NCI-H748 (cell line): ENCODE results near the gene NUP107.
"Not testable (repeated sequence)": the region's sequence is repeated elsewhere in the genome, so short reads cannot be mapped to it uniquely, and the experiment has no call there.

ENCODE experiments used
- DNase-seq: peaks from one replicate; lab custom pipeline; 2025; ENCODE audit not compliant: unreplicated experiment; lab: John Stamatoyannopoulos, UW

Gene NUP107

DNA sequence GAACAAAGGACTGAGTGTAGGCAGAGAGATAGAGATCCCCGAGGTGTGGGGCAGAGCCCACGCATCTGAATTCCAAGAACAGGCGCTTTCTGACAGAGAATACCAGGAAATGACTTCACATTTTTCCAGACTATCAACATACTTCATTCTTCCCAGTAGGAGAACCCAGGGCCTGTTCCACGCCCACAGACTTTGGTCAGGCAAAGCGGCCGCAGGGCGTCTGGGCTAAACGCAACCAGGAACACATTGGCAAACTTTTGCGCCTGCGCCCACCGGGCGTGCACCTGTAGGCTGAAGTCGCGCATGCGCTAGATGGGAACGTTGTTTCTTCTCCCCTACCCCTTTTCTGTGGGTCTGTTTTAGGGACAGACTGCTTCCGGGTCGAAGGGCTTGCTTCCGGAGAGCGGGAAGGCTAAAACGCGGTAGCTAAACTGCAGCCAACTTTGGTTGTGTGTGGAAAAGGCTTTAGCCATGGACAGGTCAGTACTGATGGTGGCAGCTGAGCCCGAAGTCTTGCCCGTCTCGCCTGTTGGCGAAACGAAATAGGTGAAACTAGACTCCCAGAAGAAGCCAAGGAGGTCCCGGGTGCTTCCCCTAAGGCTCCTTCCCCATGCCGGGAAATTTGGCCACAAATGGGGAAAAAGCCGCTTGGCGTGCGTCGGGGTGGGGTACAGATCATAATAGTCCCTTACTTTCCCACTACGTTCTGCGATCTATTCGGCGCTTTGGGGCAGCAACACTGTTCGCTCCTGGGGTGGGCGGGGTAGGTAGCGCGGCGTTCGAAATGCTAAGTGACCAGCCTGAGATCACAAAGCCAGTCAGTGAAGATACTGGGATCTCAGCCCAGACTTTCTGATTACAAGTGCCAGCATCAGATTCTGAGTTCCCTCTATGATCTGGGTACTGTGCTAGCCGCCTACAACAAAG lies at the start of gene NUP107:
NUP107 (plus strand) TSS at position 384 of the 927 bp plus-strand sequence; CDS start at position 472, 88 bp downstream.
- DNase-seq: peak; percentile 99

DNA sequence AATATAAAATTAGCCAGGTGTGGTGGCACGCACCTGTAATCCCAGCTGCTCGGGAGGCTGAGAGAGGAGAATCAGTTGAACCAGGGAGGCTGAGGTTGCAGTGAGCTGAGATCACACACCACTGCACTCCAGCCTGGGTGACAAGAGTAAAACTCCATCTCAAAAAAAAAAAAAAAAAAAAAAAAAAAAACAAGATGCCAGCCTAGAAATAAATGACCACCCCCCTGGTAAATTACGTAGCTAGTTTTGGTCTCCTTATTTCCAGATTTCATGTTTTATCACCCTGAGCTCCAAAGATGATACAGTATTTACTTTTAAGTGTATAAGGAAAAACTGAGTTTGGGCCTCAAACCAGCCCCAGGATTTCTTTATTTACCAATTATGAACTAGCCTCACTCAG lies 49.3 kb upstream of the NUP107 start:
- DNase-seq: not testable (repeated sequence)

DNA sequence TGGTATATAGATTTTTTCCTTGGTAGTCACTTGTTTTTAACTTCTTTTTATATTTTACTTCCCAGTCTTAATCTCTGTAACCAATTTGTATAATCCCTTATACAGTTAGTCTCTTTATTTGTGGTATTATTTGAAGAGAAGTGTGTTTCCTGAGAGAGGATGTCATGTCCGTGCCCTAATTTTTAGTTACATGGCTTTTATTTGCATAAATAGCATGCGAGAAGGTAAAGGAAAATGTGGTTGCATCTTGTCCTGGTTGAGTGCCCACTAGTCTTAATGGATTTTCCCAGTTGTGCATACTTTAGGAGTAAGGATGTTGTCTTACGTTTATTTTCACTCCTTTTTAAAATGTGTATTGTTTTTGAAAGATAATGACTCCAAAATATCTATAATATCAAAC lies 48.6 kb upstream of the NUP107 start:
- no peak for DNase-seq

DNA sequence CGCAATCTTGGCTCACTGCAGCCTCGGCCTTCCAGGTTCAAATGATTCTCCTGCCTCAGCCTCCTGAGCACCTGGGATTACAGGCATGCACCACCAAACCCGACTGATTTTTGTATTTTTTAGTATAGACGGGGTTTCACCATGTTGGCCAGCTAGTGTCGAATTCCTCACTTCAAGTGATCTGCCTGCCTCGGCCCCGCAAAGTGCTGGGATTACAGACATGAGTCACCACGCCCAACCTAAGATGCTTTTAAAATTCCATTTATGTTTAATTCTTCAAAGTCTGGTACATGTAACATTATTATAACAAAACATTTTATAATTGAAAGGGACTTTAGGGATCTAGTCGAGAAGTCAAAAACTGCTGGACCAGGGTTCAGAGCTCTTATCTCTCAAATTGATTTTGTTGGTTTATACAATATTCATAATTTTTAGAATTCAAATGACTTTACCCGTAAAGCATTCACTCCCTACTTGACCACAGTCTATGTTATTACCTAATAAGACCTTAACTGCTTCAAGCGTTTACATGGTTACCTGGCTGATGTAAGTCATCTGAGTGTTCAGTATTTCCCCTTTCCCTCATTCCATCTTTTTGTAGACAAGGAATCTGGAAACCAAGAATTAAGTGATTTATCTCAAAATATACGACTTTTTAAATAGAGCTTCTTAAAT lies 47.9 kb upstream of the NUP107 start:
- no peak for DNase-seq

DNA sequence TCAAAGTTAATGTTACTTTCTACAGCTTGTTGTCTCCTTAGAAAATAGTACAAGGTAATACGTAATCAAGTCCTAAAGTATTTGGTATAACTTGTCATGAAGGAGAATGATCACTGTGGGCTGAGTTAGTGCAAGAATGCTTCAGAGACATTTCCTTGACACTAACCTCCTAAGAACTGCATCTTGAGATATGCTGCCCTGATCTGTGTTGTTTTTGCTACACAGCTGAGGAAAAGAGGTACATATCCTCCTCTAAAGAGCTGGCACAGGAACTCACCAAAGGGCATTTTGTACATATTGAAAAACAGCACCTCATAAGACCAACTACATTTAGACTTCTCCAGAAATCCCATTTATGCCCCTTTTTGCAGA lies 47.4 kb upstream of the NUP107 start:
- no peak for DNase-seq

DNA sequence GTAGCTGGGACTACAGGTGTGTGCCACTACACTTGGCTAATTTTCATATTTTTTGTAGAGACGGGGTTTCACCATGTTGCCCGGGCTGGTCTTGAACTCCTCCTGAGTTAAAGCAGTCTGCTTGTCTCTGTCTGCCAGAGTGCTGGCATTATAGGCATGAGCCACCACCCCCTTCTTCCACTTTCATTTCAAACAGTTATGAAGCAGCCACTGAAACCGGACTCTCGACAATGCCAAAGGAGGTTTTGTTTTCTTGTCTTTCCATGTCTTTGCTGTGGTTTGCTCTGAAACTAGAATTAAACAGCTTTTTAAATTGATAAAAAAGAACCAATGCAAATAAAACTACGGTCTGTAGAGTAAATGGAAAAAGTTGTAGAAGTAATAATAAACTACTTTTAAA lies 45.6 kb upstream of the NUP107 start:
- no peak for DNase-seq

DNA sequence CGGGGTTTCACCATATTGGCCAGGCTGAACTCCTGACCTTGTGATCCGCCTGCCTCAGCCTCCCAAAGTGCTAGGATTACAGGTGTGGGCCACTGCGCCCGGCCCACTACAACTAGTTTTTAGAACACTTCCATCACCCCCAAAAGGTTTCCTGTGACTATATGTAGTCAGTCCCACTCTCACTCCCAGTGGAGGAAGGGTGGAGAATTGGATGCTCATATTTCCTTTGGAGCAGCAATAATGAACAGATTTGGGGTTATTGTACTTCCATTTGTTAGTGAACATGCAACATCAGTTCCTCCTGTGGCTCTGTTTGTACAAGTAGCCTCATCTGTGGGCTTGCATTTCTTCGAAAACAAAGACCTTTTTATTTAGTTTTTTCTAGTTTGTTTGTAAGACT lies 40.3 kb upstream of the NUP107 start:
- DNase-seq: no peak

DNA sequence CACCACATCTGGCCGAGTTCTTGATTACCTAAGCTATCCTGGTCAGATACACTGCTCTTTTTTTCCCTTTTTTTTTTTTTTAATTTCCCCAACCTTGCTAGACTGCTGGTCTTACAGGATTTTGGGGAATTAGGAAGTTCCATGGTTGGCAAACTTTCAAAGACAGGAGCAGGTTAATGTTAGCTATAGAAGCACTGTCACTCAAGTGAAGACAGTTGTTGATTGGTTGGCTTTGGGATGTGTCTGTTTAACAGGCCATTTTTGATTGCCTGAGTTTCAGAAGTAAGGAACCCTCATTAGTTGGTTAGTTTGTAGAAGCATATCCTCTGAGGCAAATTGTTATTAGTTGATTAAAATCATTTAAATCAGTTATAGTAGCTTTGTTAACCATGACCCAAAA lies 39.3 kb upstream of the NUP107 start:
- no peak for DNase-seq

DNA sequence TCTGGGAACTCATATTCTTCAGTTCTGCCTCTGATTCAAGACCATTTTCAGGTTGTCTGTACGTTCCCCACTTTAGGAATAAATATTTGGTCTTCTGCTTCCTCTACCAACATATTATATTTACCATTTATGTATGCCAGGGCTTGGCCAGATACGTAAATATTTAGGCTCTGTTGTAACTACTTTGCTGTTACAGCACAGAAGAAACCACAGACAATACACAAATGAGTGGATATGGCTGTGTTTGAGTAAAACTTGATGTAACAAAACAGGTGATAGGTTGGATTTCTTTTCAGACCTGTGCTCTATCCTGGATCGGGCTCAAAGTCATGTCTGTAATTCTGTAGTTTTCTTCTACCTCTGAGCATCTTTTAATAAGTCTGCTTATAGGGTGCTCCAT lies 38.6 kb upstream of the NUP107 start:
- no peak for DNase-seq

DNA sequence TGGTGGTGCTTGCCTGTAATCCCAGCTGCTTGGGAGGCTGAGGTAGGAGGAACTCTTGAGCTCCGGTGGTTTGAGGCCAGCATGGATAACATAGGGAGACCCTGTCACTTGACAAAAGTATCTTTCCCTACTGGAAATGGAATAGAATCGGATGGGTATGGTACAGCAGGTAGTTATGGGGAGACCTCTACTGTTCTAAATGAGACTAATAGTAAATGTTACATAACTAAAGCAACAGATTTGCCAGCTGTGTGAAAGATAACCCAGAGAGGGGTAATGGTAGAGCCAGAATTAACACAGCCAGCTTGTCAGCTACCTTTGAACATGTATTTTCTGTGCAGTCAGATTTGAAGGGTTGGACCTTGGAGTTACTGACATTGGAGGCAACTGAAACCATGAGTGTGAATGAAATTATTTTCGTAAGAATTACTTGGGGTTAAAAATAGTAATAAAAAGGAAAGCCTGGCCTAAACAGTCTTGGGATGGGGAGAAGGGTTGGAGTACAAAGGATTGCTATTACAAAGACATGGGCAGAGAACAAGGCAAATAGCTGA lies 21.7 kb upstream of the NUP107 start:
- DNase-seq: peak; percentile 4

DNA sequence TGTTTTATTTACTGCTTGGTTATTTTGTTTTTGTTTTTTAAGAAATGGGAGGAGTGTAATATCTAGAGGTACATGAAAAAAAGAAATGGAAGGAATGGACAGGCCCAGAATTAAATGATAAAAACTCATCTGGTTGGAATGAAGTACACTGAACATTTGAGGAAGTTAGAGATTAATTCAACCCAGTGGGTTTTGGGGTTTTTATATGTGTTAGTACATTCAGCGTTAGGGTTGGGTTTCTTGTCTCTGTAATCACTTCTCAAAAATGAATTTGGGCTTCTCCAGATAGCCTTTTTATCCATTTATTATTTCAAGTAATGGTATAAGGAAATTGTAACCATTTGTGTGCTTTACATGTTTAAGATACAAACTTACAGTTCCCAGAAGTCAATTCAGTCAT lies 19.5 kb upstream of the NUP107 start:
- no peak for DNase-seq

DNA sequence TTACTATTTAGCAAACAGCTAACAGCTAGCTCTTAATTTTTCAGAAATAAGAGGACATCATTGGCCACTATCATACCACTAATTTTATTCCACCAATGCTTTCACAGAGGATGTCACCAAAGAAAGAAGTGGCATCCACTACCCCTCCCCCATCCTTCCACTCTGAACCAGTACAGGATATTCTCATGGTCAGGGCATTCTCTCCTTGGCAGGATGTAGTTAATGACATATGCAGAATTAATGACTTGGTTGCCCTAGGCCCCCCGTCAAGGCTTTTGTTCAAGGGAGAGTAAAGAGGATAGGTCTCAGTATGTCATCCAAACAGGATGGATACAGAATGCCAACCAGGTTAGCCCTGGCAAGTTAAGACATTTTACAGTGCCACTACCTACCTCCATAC lies 18.9 kb upstream of the NUP107 start:
- DNase-seq: peak; percentile 16

DNA sequence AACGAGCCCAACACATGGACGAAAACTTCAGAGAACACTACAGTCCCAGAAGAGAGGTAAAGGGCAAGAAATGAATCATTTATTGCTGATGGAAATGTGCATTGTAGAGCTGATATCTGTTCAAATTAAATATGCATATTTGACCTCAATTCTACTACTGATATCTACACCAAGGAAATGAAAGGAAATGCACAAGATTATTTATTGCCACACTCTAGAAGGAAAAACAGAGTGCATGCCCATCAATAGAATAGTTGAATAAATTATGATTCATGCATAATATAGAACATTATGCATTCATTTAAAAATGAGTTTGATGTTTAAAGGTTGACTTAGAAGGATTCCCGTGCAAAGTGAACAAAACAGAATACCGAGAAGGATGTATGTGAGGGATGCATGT lies 15.6 kb upstream of the NUP107 start:
- no peak for DNase-seq

DNA sequence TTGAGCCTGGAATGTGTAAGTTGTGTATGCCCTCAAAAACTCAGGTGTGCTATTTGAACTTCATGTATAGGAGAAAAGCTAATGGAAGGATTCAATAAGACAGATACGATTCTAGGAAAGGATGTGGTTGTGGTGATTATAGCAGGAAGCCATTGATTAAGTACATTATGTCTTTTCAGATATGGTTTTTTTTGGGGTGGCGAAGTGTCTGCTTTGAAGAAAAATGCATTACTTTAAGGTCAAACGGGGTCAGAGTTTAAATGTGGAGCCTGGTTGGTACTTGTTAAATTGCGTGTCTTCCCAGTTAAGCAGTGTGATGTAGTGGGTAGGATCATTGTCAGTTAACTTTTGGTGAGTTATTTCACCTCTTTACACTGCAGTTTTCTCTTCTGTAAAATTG lies 13.0 kb upstream of the NUP107 start:
- DNase-seq: no peak

DNA sequence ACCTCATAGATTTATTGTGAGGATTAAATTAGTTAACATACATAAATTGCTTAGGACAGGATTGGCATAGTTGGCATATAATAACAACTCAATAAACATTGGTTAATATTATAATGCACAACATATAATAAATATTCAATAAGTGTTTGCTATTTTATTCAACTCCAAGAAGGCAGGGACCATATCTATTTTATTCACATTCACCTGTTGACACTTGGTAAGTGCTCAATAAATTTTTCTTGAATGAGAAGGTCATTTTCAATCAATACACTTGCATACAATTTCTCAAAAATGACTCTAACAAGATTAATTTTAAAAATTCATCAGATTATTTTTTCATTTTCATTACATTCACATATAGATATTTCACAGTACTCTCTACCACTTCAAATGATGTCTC lies 12.4 kb upstream of the NUP107 start:
- DNase-seq: no peak

DNA sequence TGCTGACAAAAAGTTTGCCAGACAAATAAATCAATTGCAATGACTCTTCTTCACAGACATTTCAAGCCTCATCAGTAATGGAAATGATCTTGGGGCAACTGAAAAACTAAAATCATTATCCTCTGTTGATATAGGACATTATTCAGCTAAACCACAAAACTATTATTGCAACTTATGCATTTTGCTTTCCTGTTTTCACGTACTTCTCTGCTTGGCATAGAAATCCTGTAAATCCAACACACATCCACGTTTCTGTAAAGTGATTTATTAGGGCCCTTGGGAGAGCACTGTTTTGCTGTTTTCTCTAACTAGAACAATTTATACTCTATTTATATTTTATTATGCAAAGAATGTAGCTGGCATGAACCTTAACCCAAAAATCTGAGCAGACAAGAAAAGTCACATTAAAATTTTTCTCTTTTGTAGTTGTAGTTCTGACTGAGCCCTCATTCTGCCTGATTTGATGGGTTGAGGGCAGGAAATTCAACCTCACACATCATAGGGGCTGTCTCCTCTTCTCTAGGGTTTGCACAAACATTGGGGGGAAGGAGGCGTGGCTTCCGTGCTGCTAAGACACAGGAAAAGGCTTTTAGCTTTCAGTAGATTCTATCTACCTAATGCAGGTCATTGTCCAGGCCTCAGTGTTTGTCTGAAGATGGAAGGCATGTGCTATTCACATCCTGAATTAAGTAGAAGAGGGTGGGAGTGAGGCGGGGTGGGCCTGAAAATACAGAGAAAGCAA lies 11.5 kb upstream of the NUP107 start:
- peak; percentile 16 for DNase-seq

DNA sequence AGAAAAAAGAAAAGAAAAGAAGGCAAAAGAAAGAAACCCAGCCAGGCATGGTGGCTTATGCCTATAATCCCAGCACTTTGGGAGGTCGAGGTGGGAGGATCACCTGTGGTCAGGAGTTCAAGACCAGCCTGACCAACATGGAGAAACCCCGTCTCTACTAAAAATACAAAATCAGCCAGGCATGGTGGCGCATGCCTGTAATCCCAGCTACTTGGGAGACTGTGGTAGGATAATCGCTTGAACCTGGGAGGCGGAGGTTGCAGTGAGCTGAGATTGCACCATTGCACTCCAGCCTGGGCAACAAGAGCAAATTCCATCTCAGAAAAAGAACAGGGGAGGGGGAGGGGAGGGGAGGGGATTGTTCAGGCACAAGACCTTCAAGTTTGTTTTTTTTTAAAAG lies 9.9 kb upstream of the NUP107 start:
- DNase-seq: not testable (repeated sequence)

DNA sequence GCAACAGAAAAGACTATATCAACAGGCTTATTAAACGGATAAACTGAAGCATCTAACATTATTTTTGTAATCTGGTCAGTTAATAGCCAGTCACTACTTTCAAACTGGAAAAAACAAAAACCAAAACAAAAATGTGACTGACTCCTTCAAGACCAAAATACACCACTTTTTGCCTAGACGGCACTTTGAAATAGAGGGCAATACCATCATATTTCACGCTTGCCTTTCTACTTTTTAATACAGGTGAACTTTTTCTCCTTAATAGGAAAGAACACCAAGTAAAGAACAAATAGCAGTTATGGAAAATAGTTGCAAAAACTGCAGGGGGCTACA lies 550 bp upstream of the NUP107 start:
- DNase-seq: no peak

DNA sequence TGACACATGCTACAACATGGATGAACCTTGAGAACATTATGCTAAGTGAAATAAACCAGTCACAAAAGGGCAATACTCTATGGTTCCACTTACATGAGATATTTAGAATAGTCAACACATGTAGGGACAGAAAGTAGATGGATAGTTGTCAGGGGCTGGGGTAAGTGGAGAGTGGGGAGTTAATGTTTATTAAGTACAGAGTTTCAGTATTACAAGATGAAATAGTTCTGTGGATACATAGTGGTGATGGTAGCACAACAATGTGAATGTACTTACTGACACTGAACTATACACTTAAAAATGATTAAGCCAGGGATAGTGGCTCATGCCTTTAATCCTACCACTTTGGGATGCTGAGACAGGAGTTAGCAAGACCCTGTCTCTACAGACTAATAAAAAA lies 8.7 kb downstream of the NUP107 start:
- no peak for DNase-seq

DNA sequence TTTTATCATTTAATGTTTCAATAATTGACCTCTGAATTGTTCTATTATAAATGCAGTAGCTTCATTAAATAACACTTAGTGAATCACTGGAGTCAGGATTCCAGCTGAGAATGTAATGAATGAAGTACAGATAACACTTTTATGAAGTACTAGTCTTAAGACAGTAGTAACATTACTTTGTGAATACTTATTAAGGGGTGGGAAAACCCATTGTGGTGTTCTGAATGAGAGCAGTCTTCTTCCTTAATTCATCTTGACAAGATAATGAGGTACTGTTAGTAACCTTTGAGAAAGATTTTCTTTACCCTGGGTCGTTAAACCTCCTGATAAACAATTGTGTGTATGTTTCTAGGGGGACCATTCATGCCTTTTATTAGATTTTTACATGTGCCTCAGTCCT lies 12.7 kb downstream of the NUP107 start:
- no peak for DNase-seq

DNA sequence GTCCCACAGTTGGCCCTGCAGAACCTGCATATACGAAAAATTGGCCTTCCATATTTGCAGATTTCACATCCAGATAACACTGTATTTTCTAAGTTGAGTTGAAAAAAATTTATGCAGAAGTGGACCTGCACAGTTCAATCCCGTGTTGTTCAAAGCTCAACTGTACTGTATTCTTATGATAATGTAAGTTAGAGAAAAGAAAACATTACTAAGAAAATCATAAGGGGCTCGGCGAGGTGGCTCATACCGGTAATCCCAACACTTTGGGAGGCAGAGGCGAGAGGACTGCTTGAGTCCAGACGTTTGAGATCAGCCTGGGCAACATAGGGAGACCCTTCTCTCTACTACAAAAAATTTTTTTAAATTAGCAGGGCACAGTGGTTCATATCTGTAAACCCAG lies 41.0 kb downstream of the NUP107 start:
- DNase-seq: no peak

DNA sequence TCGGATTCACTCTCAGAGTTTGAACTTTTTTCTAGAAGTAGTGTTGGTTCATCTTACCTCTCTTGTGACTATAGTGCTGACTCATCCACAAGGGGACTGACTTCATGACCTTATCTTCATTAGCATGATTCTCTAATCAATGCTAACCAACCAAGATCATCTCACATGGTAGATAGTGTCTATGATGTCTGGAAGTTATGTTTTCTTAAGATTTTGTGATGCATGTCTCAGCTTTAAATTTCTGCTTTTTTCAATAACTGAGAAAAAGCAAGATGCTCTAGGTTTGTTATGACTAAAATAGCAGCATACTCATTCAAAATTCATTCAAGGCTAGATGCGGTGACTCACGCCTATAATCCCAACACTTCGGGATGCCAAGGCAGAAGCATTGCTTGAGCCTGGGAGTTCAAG lies 46.9 kb downstream of the NUP107 start:
- DNase-seq: no peak
